ENCODE data around the gene SRGN.

Gene SRGN

DNA sequence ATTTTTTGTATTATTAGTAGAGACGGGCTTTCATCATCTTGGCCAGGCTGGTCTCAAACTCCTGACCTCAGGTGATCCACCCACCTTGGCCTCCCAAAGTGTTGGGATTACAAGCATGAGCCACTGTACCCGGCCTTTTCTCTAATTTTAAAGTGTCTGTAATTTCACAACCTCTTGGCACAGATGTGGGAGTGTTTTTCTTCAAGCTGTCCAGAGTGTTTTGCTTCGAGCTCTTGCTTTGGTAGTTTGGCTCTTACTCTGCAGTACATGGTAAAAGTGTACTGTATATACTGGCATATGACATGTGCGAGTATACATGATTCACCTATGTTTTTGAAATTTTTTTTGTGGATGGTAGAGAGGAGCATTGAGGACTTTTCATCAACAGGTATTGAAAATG is 9.8 kb downstream of the SRGN start:
- no peak for DNase-seq (ENCODE audit: low read depth)
- no peak for TF ChIP-seq CTCF (conservative IDR thresholded peaks at IDR 0.05; ENCODE audit: low read depth, low read length)
- no peak overlapping the region for H3K4me3 ChIP-seq (ENCODE audit: low read depth, low read length)

GRCh38 chr10:69100136-69100872 is 12.4 kb downstream of the SRGN start:
- DNase-seq (ENCODE audit: low read depth), result no peak

GRCh38 chr10:69101451-69102095 is 13.7 kb downstream of the SRGN start:
- H3K4me3 ChIP-seq (ENCODE audit: low read depth, low read length), result no peak overlapping the region
- DNase-seq (ENCODE audit: low read depth), result peak; percentile 75
- no peak for TF ChIP-seq CTCF (conservative IDR thresholded peaks at IDR 0.05; ENCODE audit: low read depth, low read length)

More at GRCh38 chr10:69100136-69100872, 12.4 kb downstream of the SRGN start:
- H3K4me3 ChIP-seq (ENCODE audit: low read depth, low read length), result no peak overlapping the region
- TF ChIP-seq CTCF (conservative IDR thresholded peaks at IDR 0.05; ENCODE audit: low read depth, low read length), result no peak

DNA sequence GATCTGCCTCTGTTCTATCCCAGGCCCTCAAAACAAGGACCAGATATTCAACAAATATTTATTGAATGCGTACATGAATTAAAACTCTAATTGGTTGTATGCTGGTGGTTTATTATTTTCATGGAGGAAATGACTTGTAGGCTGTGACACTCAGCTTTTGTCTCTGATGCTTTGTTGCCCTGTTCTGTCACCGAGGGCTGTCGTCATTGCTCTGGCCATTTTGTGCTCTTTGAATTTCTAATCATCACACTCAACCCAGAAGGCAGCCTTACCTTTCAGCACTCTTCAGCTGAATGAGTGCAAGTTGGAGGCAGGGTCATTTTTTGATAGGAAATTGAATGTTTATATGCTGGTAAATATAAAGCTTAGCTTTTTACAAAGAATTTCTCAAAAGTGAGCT is 14.5 kb downstream of the SRGN start:
- H3K4me3 ChIP-seq (ENCODE audit: low read depth, low read length), result no peak overlapping the region
- no peak for TF ChIP-seq CTCF (conservative IDR thresholded peaks at IDR 0.05; ENCODE audit: low read depth, low read length)
- no peak for DNase-seq (ENCODE audit: low read depth)

GRCh38 chr10:69103784-69104183 is 15.9 kb downstream of the SRGN start:
- DNase-seq (ENCODE audit: low read depth), result no peak
- H3K4me3 ChIP-seq (ENCODE audit: low read depth, low read length), result no peak overlapping the region
- TF ChIP-seq CTCF (conservative IDR thresholded peaks at IDR 0.05; ENCODE audit: low read depth, low read length), result no peak

GRCh38 chr10:69104994-69105790 is 17.3 kb downstream of the SRGN start:
- TF ChIP-seq CTCF (conservative IDR thresholded peaks at IDR 0.05; ENCODE audit: low read depth, low read length), result no peak
- H3K4me3 ChIP-seq (ENCODE audit: low read depth, low read length), result no peak overlapping the region
- no peak for DNase-seq (ENCODE audit: low read depth)

Data from choroid plexus epithelial cell (primary cell).